GM23338 (cell line): ENCODE data around the gene RPTOR. TPM values are rescaled to one million over a fixed set of nuclear protein-coding genes. Genes with fewer than 3 reads are reported as not detected.

ENCODE experiments used
- ATAC-seq: fragments of 200-7000 bp; cut with Tn5 transposase; 3 replicates; pipeline ENCODE4 v1.9.1; 2020
- DNase-seq: peaks from one replicate; pipeline ENCODE4 v3.0.0-alpha.2; 2015; ENCODE audit warnings: low spot score
- H2AFZ ChIP-seq: fragments of 200-600 bp; sonication (generic); 2 replicates; pipeline ENCODE4 v1.8.0; 2016; ENCODE audit warnings: antibody characterized with exemption, mild to moderate bottlenecking, moderate library complexity
- H3F3A ChIP-seq: fragments of 200-600 bp; sonication (generic); replicated peaks from 2 replicates; pipeline ENCODE4 v1.8.0; 2017; ENCODE audit warnings: antibody characterized with exemption, mixed run types, low read depth
- H3K27ac ChIP-seq: fragments of 200-600 bp; sonication (generic); 2 replicates; pipeline ENCODE4 v1.6.1; 2016; ENCODE audit warnings: low read depth
- H3K27me3 ChIP-seq: fragments of 200-600 bp; sonication (generic); 2 replicates; pipeline ENCODE4 v1.8.0; 2016; ENCODE audit warnings: mild to moderate bottlenecking, mixed run types, moderate library complexity; ENCODE audit not compliant: insufficient read depth
- H3K36me3 ChIP-seq: fragments of 200-600 bp; sonication (generic); 2 replicates; pipeline ENCODE4 v1.8.0; 2016; ENCODE audit warnings: mild to moderate bottlenecking; ENCODE audit not compliant: insufficient read depth
- H3K4me1 ChIP-seq: fragments of 200-600 bp; sonication (generic); 2 replicates; pipeline ENCODE4 v1.8.0; 2016; ENCODE audit warnings: mild to moderate bottlenecking, moderate library complexity; ENCODE audit not compliant: insufficient read depth
- H3K4me2 ChIP-seq: fragments of 200-600 bp; sonication (generic); 2 replicates; pipeline ENCODE4 v1.7.1; 2017; ENCODE audit warnings: mixed run types
- H3K4me3 ChIP-seq: fragments of 200-600 bp; sonication (generic); 2 replicates; pipeline ENCODE4 v1.6.1; 2016; ENCODE audit warnings: mixed run types
- H3K79me2 ChIP-seq: fragments of 200-600 bp; sonication (generic); replicated peaks from 2 replicates; pipeline ENCODE4 v1.8.0; 2017; ENCODE audit warnings: mild to moderate bottlenecking; ENCODE audit not compliant: insufficient read depth
- H3K9me2 ChIP-seq: fragments of 200-600 bp; sonication (generic); 2 replicates; pipeline ENCODE4 v1.8.0; 2017; ENCODE audit not compliant: insufficient read depth
- H4K20me1 ChIP-seq: fragments of 200-600 bp; sonication (generic); replicated peaks from 2 replicates; pipeline ENCODE4 v1.8.0; 2017; ENCODE audit warnings: mild to moderate bottlenecking; ENCODE audit not compliant: insufficient read depth
- H3K27ac Mint-ChIP-seq: 2 replicates; pipeline ENCODE4 v1.8.0; 2020; ENCODE audit warnings: inconsistent platforms, mild to moderate bottlenecking, moderate library complexity, mixed read lengths
- H3K27me3 Mint-ChIP-seq: 3 replicates; pipeline ENCODE4 v1.8.0; 2022; ENCODE audit warnings: low read depth, mild to moderate bottlenecking, moderate library complexity, mixed read lengths, inconsistent platforms; ENCODE audit not compliant: insufficient read depth, poor library complexity
- H3K36me3 Mint-ChIP-seq: 3 replicates; pipeline ENCODE4 v1.8.0; 2021; ENCODE audit warnings: low read depth, mild to moderate bottlenecking, inconsistent platforms, moderate library complexity, mixed read lengths
- H3K4me1 Mint-ChIP-seq: 3 replicates; pipeline ENCODE4 v1.8.0; 2020; ENCODE audit warnings: mild to moderate bottlenecking, inconsistent platforms, mixed read lengths
- H3K4me3 Mint-ChIP-seq: 3 replicates; pipeline ENCODE4 v1.8.0; 2021; ENCODE audit warnings: moderate library complexity, mild to moderate bottlenecking, inconsistent platforms, mixed read lengths
- H3K9me3 Mint-ChIP-seq: 3 replicates; pipeline ENCODE4 v1.8.0; 2020; ENCODE audit warnings: moderate library complexity, mild to moderate bottlenecking, inconsistent platforms, mixed read lengths
- CREB1 ChIP-seq: fragments of 250-450 bp; sonication (Bioruptor Pico); IDR thresholded peaks from 2 replicates; pipeline ENCODE4 v1.5.0; 2020; ENCODE audit warnings: low read depth, mild to moderate bottlenecking, moderate library complexity
- ETS1 ChIP-seq: IDR thresholded peaks from 2 replicates; pipeline ENCODE4 v1.6.1; 2016; ENCODE audit warnings: antibody characterized with exemption
- EZH2phosphoT487 ChIP-seq: fragments of 200-600 bp; sonication (generic); IDR thresholded peaks from one replicate; pipeline ENCODE4 v1.8.1; 2018; ENCODE audit warnings: antibody characterized with exemption; ENCODE audit not compliant: unreplicated experiment
- NANOG ChIP-seq: IDR thresholded peaks from 2 replicates; pipeline ENCODE4 v1.6.1; 2016; ENCODE audit warnings: antibody characterized with exemption, borderline replicate concordance
- POLR2AphosphoS5 ChIP-seq: IDR thresholded peaks from 2 replicates; pipeline ENCODE4 v1.6.1; 2016; ENCODE audit warnings: antibody characterized with exemption, low read depth
- STAT1 ChIP-seq: IDR thresholded peaks from one replicate; pipeline ENCODE4 v1.6.1; 2016; ENCODE audit warnings: antibody characterized with exemption; ENCODE audit not compliant: unreplicated experiment
- ZNF114 ChIP-seq: fragments of 250-450 bp; sonication (Bioruptor Pico); IDR thresholded peaks from 2 replicates; pipeline ENCODE4 v1.5.0; 2020; ENCODE audit warnings: mild to moderate bottlenecking, moderate library complexity
- polyA plus RNA-seq: library from polyadenylated mRNA; unstranded; fragments of >200 nt; fragmentation: Nextera tagmentation; extraction: Ambion mirVana; gene quantifications from 2 replicates; pipeline ENCODE4 v1.2.1, GENCODE V29; 2016
- total RNA-seq: library from RNA; depleted of rRNA; stranded (reverse); fragments of >200 nt; shearing (Covaris generic); gene quantifications from 2 replicates; pipeline ENCODE4 v1.2.3, GENCODE V29; 2014
- TF ChIP-seq, protein P1 (sequence below), 2 experiments: fragments of 200-600 bp in 1 of 2; sonication (generic) in 1 of 2; conservative IDR thresholded peaks; 2 replicates each; pipeline versions ENCODE4 v1.5.1 to v1.6.1; 2016 to 2017; ENCODE audit warnings: antibody characterized with exemption in 2 of 2, low read depth in 2 of 2, mild to moderate bottlenecking in 2 of 2, moderate library complexity in 1 of 2

RPTOR gene
- total and polyA plus RNA-seq, 2 experiments from 2014 or later: 9.5 to 38.0 TPM

GRCh38 chr17:80892900-80893603, 348.4 kb downstream of the RPTOR start (continued):
- no peak for TF ChIP-seq CREB1
- TF ChIP-seq STAT1: no peak
- TF ChIP-seq POLR2AphosphoS5: no peak
- TF ChIP-seq, protein P1, sequence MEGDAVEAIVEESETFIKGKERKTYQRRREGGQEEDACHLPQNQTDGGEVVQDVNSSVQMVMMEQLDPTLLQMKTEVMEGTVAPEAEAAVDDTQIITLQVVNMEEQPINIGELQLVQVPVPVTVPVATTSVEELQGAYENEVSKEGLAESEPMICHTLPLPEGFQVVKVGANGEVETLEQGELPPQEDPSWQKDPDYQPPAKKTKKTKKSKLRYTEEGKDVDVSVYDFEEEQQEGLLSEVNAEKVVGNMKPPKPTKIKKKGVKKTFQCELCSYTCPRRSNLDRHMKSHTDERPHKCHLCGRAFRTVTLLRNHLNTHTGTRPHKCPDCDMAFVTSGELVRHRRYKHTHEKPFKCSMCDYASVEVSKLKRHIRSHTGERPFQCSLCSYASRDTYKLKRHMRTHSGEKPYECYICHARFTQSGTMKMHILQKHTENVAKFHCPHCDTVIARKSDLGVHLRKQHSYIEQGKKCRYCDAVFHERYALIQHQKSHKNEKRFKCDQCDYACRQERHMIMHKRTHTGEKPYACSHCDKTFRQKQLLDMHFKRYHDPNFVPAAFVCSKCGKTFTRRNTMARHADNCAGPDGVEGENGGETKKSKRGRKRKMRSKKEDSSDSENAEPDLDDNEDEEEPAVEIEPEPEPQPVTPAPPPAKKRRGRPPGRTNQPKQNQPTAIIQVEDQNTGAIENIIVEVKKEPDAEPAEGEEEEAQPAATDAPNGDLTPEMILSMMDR (conservative IDR thresholded peaks at IDR 0.05; ENCODE audit: low read depth in 2 of 2): no peak
- TF ChIP-seq NANOG: no peak
- no peak for TF ChIP-seq ZNF114 (CRISPR knock-in tag)

DNA sequence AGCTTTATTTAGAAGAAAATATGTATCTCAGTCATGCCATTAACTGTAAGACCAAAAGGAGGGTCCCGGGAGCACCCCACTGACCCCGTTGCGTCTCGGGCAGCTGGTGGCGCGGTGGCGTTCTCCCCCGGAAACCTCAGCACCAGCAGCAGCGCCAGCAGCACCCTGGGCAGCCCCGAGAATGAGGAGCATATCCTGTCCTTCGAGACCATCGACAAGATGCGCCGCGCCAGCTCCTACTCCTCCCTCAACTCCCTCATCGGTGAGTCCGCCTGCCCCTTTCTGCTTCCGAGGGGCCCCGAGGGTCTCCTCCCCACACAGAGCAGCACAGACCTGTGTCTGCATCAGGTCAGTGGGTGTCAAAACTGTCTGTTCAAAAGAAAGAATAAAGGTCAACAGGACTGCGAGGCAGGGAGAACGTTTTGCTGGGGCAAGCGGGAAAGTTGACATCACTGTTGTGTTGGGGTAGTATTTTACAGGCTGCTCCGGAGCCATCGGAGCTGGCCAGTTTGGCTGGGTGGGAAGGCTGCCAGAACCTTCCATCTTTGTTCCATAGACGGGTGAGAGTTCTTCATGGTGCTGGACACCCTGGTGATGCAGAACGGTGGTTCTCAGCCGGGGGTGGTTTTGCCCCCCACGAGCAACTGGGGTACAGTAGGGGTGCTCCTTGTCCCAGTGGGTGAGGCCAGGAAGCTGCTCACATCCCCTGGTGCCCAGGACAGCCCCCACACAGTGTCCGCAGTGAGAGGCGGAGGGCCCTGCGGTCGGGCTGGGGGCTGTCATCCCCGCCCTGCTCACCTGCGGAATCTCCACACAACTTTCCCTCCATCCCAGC, 349.2 kb downstream of the RPTOR start:
- Histone ChIP-seq H3K4me3 (no peak overlapping the region), H2AFZ (no peak overlapping the region), H3K9me2 (no peaks in the 10 kb centered on the region), H4K20me1 (0 out of 2 replicates have a peak, but pooled peaks cover 3% of the 10 kb centered on the region), H3K79me2 (no peaks in the 10 kb centered on the region), H3K27ac (no peak overlapping the region), H3K36me3 (0 out of 2 replicates have a peak, but pooled peaks cover 3% of the 10 kb centered on the region), H3K4me2 (no peak overlapping the region), H3F3A (no peaks in the 10 kb centered on the region), H3K4me1 (no peaks in the 10 kb centered on the region), H3K27me3 (no peaks in the 10 kb centered on the region)
- no peaks in the 10 kb centered on the region; the same call in 2 of the 3 replicates for H3K9me3 Mint-ChIP-seq
- no peak overlapping the region for H3K4me3 Mint-ChIP-seq
- H3K4me1 Mint-ChIP-seq: no peaks in the 10 kb centered on the region; the same call in 2 of the 3 replicates
- peaks cover 8% of the 10 kb centered on the region for H3K27me3 Mint-ChIP-seq
- H3K27ac Mint-ChIP-seq: no peak overlapping the region
- ATAC-seq (no peak), DNase-seq (no peak)
- TF ChIP-seq ETS1 (no peak), EZH2phosphoT487 (no peak)
- H3K36me3 Mint-ChIP-seq: peaks cover 11% of the 10 kb centered on the region; the same call in 2 of the 3 replicates

DNA sequence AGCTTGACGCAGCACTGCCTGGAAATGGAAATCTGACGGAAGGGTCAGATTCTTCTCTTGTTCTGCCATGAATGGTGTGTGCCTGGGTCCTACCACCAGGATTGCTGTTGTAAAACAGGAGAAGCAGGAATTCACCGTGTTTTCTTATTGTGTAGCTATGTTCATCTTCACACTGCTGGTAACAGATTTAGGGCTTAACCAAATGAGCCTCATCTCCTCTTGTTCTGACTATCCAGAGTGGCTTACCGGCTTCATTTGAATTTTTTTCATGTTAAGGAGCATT, 349.7 kb downstream of the RPTOR start:
- Histone ChIP-seq H3K9me2 (no peaks in the 10 kb centered on the region), H3K4me3 (no peak overlapping the region), H3K79me2 (no peaks in the 10 kb centered on the region), H3K36me3 (0 out of 2 replicates have a peak, but pooled peaks cover 3% of the 10 kb centered on the region), H3K4me2 (no peak overlapping the region), H3F3A (no peaks in the 10 kb centered on the region), H2AFZ (no peak overlapping the region), H3K27me3 (no peaks in the 10 kb centered on the region), H3K27ac (no peak overlapping the region), H3K4me1 (no peaks in the 10 kb centered on the region), H4K20me1 (0 out of 2 replicates have a peak, but pooled peaks cover 3% of the 10 kb centered on the region)
- no peaks in the 10 kb centered on the region; the same call in 2 of the 3 replicates for H3K4me1 Mint-ChIP-seq
- ATAC-seq: no peak
- no peak overlapping the region for H3K4me3 Mint-ChIP-seq
- no peak for TF ChIP-seq CREB1
- TF ChIP-seq, protein P1 (conservative IDR thresholded peaks at IDR 0.05; ENCODE audit: low read depth in 2 of 2): 0 out of 4 replicates have a peak, but pooled peaks of 1 of the 2 experiments have one; percentile 12
- no peak for DNase-seq
- no peaks in the 10 kb centered on the region; the same call in 2 of the 3 replicates for H3K9me3 Mint-ChIP-seq
- H3K27ac Mint-ChIP-seq: no peak overlapping the region
- H3K36me3 Mint-ChIP-seq: peaks cover 11% of the 10 kb centered on the region; the same call in 2 of the 3 replicates
- H3K27me3 Mint-ChIP-seq: peaks cover 8% of the 10 kb centered on the region
